HCT116 (cell line): ENCODE measurements around the gene KRT37.

Experiments
- ELF1 ChIP-seq: IDR thresholded peaks from 2 replicates; pipeline ENCODE4 v1.6.1; 2012; ENCODE audit warnings: low read depth, borderline replicate concordance
- EZH2 ChIP-seq: fragments of 200-600 bp; sonication (generic); IDR thresholded peaks from 2 replicates; pipeline ENCODE4 v1.6.1; 2017; ENCODE audit warnings: antibody characterized with exemption, mixed run types
- EZH2phosphoT487 ChIP-seq: fragments of 200-600 bp; IDR thresholded peaks from 2 replicates; pipeline ENCODE4 v1.6.1; 2018; ENCODE audit warnings: antibody characterized with exemption, borderline replicate concordance
- POLR2AphosphoS5 ChIP-seq: IDR thresholded peaks from 2 replicates; pipeline ENCODE4 v1.6.1; 2011; ENCODE audit warnings: mild to moderate bottlenecking, low read depth, low read length, moderate library complexity
- ZNF274 ChIP-seq: fragments of 200-500 bp; sonication (Bioruptor generic); IDR thresholded peaks from 2 replicates; pipeline ENCODE4 v1.6.1; 2014; ENCODE audit warnings: mild to moderate bottlenecking, low read depth, low read length, inconsistent platforms
- TF ChIP-seq, protein P1 (sequence below), 3 experiments: fragments of 200-600 bp in 1 of 3; sonication (generic) in 1 of 3; IDR thresholded peaks in 2 of 3; conservative IDR thresholded peaks in 1 of 3; 2 replicates each; pipeline ENCODE4 v1.5.1; 2012 to 2017; ENCODE audit warnings: low read depth in 2 of 3, low read length in 2 of 3, antibody characterized with exemption in 1 of 3, borderline replicate concordance in 1 of 3, control low read depth in 1 of 3, mild to moderate bottlenecking in 1 of 3, mixed read lengths in 1 of 3, mixed run types in 1 of 3, moderate library complexity in 1 of 3; ENCODE audit not compliant: insufficient read depth in 1 of 3

DNA sequence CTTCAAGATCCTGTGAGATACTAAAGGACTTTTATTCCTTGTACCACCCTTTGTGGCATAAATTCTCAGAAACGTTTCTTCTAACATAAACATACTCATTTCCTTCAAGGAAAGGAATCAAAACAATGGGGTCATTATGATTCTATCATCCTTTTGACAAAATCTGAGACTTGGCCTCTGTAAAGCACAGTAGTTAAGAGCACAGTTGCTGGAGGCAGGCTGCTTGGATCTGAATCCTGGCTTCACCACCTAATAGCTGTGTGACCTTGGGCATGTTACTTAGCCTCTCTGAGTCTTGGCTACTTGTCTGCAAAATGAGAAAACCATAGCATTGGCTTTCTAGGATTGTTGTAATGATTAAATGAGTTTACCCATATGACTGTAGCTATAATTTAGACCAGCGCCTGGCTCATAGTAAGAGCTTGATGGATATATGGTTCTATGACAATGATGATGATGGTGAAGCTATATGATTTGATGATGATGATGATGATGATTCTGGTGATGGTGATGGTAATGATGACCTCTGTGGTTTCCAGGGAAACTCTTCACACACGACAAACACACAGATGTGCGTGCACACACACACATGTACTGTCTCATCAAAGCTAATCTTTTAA is 20.9 kb downstream of the KRT37 start:
- TF ChIP-seq ELF1: no peak
- TF ChIP-seq POLR2AphosphoS5: no peak
- no peak for TF ChIP-seq ZNF274
- TF ChIP-seq EZH2: no peak
- TF ChIP-seq EZH2phosphoT487: no peak
- TF ChIP-seq, protein P1, sequence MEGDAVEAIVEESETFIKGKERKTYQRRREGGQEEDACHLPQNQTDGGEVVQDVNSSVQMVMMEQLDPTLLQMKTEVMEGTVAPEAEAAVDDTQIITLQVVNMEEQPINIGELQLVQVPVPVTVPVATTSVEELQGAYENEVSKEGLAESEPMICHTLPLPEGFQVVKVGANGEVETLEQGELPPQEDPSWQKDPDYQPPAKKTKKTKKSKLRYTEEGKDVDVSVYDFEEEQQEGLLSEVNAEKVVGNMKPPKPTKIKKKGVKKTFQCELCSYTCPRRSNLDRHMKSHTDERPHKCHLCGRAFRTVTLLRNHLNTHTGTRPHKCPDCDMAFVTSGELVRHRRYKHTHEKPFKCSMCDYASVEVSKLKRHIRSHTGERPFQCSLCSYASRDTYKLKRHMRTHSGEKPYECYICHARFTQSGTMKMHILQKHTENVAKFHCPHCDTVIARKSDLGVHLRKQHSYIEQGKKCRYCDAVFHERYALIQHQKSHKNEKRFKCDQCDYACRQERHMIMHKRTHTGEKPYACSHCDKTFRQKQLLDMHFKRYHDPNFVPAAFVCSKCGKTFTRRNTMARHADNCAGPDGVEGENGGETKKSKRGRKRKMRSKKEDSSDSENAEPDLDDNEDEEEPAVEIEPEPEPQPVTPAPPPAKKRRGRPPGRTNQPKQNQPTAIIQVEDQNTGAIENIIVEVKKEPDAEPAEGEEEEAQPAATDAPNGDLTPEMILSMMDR (IDR thresholded peaks at IDR 0.05 in 2 of 3, conservative IDR thresholded peaks at IDR 0.05 in 1 of 3; ENCODE audit: borderline replicate concordance in 1 of 3, insufficient read depth in 1 of 3, low read depth in 2 of 3, low read length in 2 of 3): no peak
